GM12878 (cell line): ENCODE measurements around the gene LMX1B. TPM values are rescaled to one million over a fixed set of nuclear protein-coding genes. Genes with fewer than 3 reads are reported as not detected.

Experiments used
- ATAC-seq: fragments of 200-7000 bp; cut with Tn5 transposase; 3 replicates; pipeline ENCODE4 v1.9.1; 2020; ENCODE audit warnings: mild to moderate bottlenecking, moderate library complexity
- BruUV-seq: library from RNA; stranded (reverse); fragments of 400-500 nt; replicated peaks from 2 replicates; lab custom pipeline; 2021; lab: Mats Ljungman, UMichigan
- CTCF ChIA-PET: fragments of 300-600 bp; sonication (Branson Sonifier 250); formaldehyde crosslinking; extraction: SDS; loops from one replicate; lab custom pipeline; 2021; ENCODE audit warnings: inconsistent platforms; lab: Yijun Ruan, JAX
- POLR2A ChIA-PET: fragments of 350-600 bp; formaldehyde crosslinking; extraction: SDS; loops from one replicate; lab custom pipeline; 2021; ENCODE audit warnings: inconsistent platforms; lab: Charles Lee
- RAD21 ChIA-PET: fragments of 300-600 bp; sonication (Branson Sonifier 250); formaldehyde crosslinking; loops from one replicate; lab custom pipeline; 2023; ENCODE audit warnings: antibody characterized with exemption; ENCODE audit not compliant: unreplicated experiment; lab: Charles Lee
- SMC1A ChIA-PET: fragments of 300-600 bp; sonication (Branson Sonifier 250); formaldehyde crosslinking; loops from one replicate; lab custom pipeline; 2023; ENCODE audit not compliant: unreplicated experiment, uncharacterized antibody; lab: Charles Lee
- DNase-seq: peaks from one replicate; pipeline ENCODE4 v3.0.0-alpha.2; 2011; ENCODE audit warnings: low read depth, low spot score
- FAIRE-seq: peaks from 3 replicates; lab custom pipeline; 2011; peaks lifted over from hg19 to GRCh38; lab: Jason Lieb, UNC
- H2AFZ ChIP-seq: 2 replicates; pipeline ENCODE4 v1.6.0; 2011; ENCODE audit warnings: low read depth, low read length, control low read depth; ENCODE audit not compliant: control insufficient read depth
- H3K27ac ChIP-seq: 2 replicates; pipeline ENCODE4 v1.5.1; 2011; ENCODE audit warnings: control low read depth; ENCODE audit not compliant: control insufficient read depth, insufficient read depth
- H3K27me3 ChIP-seq, 2 experiments: replicated peaks in 1 of 2; 2 replicates each; pipeline versions ENCODE4 v1.6.0 to v1.6.1; 2011; ENCODE audit warnings: low read length in 1 of 2; ENCODE audit not compliant: control insufficient read depth in 2 of 2, insufficient read depth in 2 of 2
- H3K36me3 ChIP-seq, 2 experiments: 2 replicates each; pipeline ENCODE4 v1.5.1; 2011; ENCODE audit warnings: low read length in 1 of 2; ENCODE audit not compliant: control insufficient read depth in 2 of 2, insufficient read depth in 2 of 2
- H3K4me1 ChIP-seq: 2 replicates; pipeline ENCODE4 v1.6.1; 2011; ENCODE audit warnings: mild to moderate bottlenecking, low read length, moderate library complexity, mixed read lengths; ENCODE audit not compliant: control insufficient read depth, insufficient read depth
- H3K4me2 ChIP-seq: 2 replicates; pipeline ENCODE4 v1.6.0; 2011; ENCODE audit warnings: control low read depth; ENCODE audit not compliant: control insufficient read depth, insufficient read depth
- H3K4me3 ChIP-seq: fragments of 200-600 bp; sonication (generic); 2 replicates; pipeline ENCODE4 v1.5.1; 2016
- H3K79me2 ChIP-seq: 2 replicates; pipeline ENCODE4 v1.6.0; 2011; ENCODE audit warnings: low read length; ENCODE audit not compliant: control insufficient read depth, insufficient read depth
- H3K9ac ChIP-seq: 2 replicates; pipeline ENCODE4 v1.8.0; 2011; ENCODE audit warnings: low read length, control low read depth, mixed read lengths; ENCODE audit not compliant: control insufficient read depth, insufficient read depth
- H3K9me3 ChIP-seq: replicated peaks from 3 replicates; pipeline ENCODE4 v1.5.1; 2011; ENCODE audit warnings: mild to moderate bottlenecking, low read length; ENCODE audit not compliant: control insufficient read depth, insufficient read depth
- H4K20me1 ChIP-seq: 2 replicates; pipeline ENCODE4 v1.6.0; 2011; ENCODE audit not compliant: control insufficient read depth, insufficient read depth
- BACH1 ChIP-seq: fragments of 450-650 bp; IDR thresholded peaks from 2 replicates; pipeline ENCODE4 v1.6.1; 2017; ENCODE audit warnings: mild to moderate bottlenecking, borderline replicate concordance
- CHD1 ChIP-seq: IDR thresholded peaks from 2 replicates; pipeline ENCODE4 v1.6.1; 2012; ENCODE audit warnings: low read depth, low read length, improper control_type of control experiment
- HDAC2 ChIP-seq: fragments of 200-600 bp; sonication (generic); IDR thresholded peaks from 2 replicates; pipeline ENCODE4 v1.6.1; 2017
- JUND ChIP-seq: IDR thresholded peaks from 2 replicates; pipeline ENCODE4 v1.6.1; 2012; ENCODE audit warnings: low read depth, mild to moderate bottlenecking, low read length, improper control_type of control experiment, moderate library complexity
- MYC ChIP-seq: IDR thresholded peaks from 2 replicates; pipeline ENCODE4 v1.6.1; 2011; ENCODE audit warnings: mild to moderate bottlenecking, low read length, moderate library complexity, inconsistent platforms; ENCODE audit not compliant: insufficient read depth, insufficient replicate concordance, insufficient read length, severe bottlenecking
- POLR2AphosphoS2 ChIP-seq: IDR thresholded peaks from 2 replicates; pipeline ENCODE4 v1.6.1; 2011; ENCODE audit warnings: low read depth, mild to moderate bottlenecking, low read length, improper control_type of control experiment, moderate library complexity
- SMAD5 ChIP-seq: IDR thresholded peaks from 2 replicates; pipeline ENCODE4 v1.6.1; 2016; ENCODE audit warnings: antibody characterized with exemption, low read depth
- SMARCA5 ChIP-seq: fragments of 450-650 bp; IDR thresholded peaks from 2 replicates; pipeline ENCODE4 v1.6.1; 2017; ENCODE audit warnings: mild to moderate bottlenecking
- STAT1 ChIP-seq: fragments of 450-650 bp; conservative IDR thresholded peaks from 2 replicates; pipeline ENCODE4 v1.6.1; 2014; ENCODE audit warnings: antibody characterized with exemption, mild to moderate bottlenecking
- TAF1 ChIP-seq: IDR thresholded peaks from 2 replicates; pipeline ENCODE4 v1.6.1; 2011; ENCODE audit warnings: mild to moderate bottlenecking, low read depth, low read length, borderline replicate concordance
- TBL1XR1 ChIP-seq: IDR thresholded peaks from 2 replicates; pipeline ENCODE4 v1.6.1; 2012; ENCODE audit warnings: low read depth, low read length, improper control_type of control experiment
- YBX1 ChIP-seq: fragments of 450-650 bp; IDR thresholded peaks from 2 replicates; pipeline ENCODE4 v1.6.1; 2016; ENCODE audit warnings: antibody characterized with exemption
- ZNF274 ChIP-seq: IDR thresholded peaks from one replicate; pipeline ENCODE4 v1.8.0; 2011; ENCODE audit not compliant: insufficient read length, insufficient read depth
- ZZZ3 ChIP-seq: IDR thresholded peaks from 2 replicates; pipeline ENCODE4 v1.6.1; 2011; ENCODE audit warnings: low read depth; ENCODE audit not compliant: control insufficient read depth, insufficient read length
- WGBS: methylation state at CpG from one replicate; pipeline ENCODE4 v1.1.6; 2016; ENCODE audit warnings: low lambda C conversion rate; ENCODE audit not compliant: insufficient replicate concordance, insufficient coverage; ENCODE audit errors: missing lambda C conversion rate; 5-methylcytosine and 5-hydroxymethylcytosine counted together
- in situ Hi-C: fragments of 300-500 bp; cut with MboI; formaldehyde crosslinking; loops from 9 replicates; pipeline ENCODE4 v1.14.3; 2018; ENCODE audit warnings: mixed read lengths
- intact Hi-C: fragments of 100-400 bp; cut with micrococcal nuclease; formaldehyde crosslinking; loops from one replicate; pipeline ENCODE4 v1.14.2; 2022; ENCODE audit not compliant: unreplicated experiment
- polyA plus RNA-seq, 11 experiments: library from polyadenylated mRNA; depleted of rRNA in 4 of 11; unstranded in 6 of 11; stranded (reverse) in 5 of 11; fragments of >200 nt; fragmentation: Nextera tagmentation in 4 of 11; fragmentation: Illumina TruSeq in 1 of 11; extraction: Ambion mirVana in 4 of 11; extraction: Trizol in 1 of 11; gene quantifications; 1 replicate in 1 of 11; 2 replicates in 10 of 11; pipeline versions ENCODE4 v1.2.1 to v1.2.3, GENCODE V29; 2011 to 2016; ENCODE audit warnings: inconsistent platforms in 2 of 11, missing spikeins in 2 of 11, low read depth in 1 of 11
- total RNA-seq, 4 experiments: library from RNA; depleted of rRNA in 3 of 4; stranded (reverse); fragments of >200 nt in 3 of 4; fragmentation: Illumina TruSeq in 1 of 4; extraction: Trizol in 1 of 4; gene quantifications; 2 replicates each; pipeline versions ENCODE4 v1.2.1 to v1.2.3, GENCODE V29; 2013 to 2021
- TF ChIP-seq, protein P1 (sequence below): IDR thresholded peaks from 2 replicates; pipeline ENCODE4 v1.6.1; 2011; ENCODE audit warnings: mild to moderate bottlenecking, low read depth, low read length, moderate library complexity; ENCODE audit not compliant: insufficient replicate concordance
- TF ChIP-seq, protein P2 (sequence below), 3 experiments: IDR thresholded peaks in 2 of 3; conservative IDR thresholded peaks in 1 of 3; 2 replicates each; pipeline ENCODE4 v1.5.1; 2011; ENCODE audit warnings: low read depth in 3 of 3, low read length in 3 of 3, mild to moderate bottlenecking in 3 of 3, control low read depth in 2 of 3, moderate library complexity in 2 of 3, inconsistent platforms in 1 of 3, mixed read lengths in 1 of 3; ENCODE audit not compliant: control insufficient read depth in 2 of 3, insufficient read depth in 1 of 3; ENCODE audit errors: extremely low read depth in 1 of 3

LMX1B gene
- total and polyA plus RNA-seq, 10 of the 15 experiments (the other 5 are each of a cell fraction or from before 2014, with no cell fraction given) = not detected

DNA sequence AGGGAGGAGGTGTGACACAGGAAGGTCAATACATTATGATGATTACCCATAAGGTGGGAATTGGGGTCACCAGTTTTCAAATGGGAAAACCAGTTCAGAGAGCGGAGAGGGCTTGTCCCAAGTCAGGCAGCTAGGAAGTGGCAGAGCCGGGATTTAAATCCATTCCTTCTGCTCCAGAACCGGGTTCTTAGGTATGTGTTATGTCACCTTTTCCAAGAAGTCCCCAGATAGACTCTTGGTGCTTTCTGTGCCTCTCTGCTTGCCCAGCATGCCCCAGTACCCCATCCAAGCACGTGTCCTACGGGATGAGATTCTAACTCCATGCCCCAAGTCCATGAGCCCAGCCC, 69.9 kb downstream of the LMX1B start:
- H3K27me3 ChIP-seq = peaks cover 13 to 19% of the 10 kb centered on the region in 2 experiments
- H2AFZ ChIP-seq = no peak overlapping the region
- no peak overlapping the region for H3K4me2 ChIP-seq
- BruUV-seq = no TSS peak
- TF ChIP-seq ZNF274 = no peak
- no peak for TF ChIP-seq YBX1
- no peak for TF ChIP-seq JUND
- TF ChIP-seq TAF1 = no peak
- TF ChIP-seq SMAD5 = no peak
- no peak for TF ChIP-seq HDAC2
- TF ChIP-seq, protein P1, sequence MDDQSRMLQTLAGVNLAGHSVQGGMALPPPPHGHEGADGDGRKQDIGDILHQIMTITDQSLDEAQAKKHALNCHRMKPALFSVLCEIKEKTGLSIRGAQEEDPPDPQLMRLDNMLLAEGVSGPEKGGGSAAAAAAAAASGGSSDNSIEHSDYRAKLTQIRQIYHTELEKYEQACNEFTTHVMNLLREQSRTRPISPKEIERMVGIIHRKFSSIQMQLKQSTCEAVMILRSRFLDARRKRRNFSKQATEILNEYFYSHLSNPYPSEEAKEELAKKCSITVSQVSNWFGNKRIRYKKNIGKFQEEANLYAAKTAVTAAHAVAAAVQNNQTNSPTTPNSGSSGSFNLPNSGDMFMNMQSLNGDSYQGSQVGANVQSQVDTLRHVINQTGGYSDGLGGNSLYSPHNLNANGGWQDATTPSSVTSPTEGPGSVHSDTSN = no peak
- TF ChIP-seq STAT1 = no peak
- TF ChIP-seq, protein P2, sequence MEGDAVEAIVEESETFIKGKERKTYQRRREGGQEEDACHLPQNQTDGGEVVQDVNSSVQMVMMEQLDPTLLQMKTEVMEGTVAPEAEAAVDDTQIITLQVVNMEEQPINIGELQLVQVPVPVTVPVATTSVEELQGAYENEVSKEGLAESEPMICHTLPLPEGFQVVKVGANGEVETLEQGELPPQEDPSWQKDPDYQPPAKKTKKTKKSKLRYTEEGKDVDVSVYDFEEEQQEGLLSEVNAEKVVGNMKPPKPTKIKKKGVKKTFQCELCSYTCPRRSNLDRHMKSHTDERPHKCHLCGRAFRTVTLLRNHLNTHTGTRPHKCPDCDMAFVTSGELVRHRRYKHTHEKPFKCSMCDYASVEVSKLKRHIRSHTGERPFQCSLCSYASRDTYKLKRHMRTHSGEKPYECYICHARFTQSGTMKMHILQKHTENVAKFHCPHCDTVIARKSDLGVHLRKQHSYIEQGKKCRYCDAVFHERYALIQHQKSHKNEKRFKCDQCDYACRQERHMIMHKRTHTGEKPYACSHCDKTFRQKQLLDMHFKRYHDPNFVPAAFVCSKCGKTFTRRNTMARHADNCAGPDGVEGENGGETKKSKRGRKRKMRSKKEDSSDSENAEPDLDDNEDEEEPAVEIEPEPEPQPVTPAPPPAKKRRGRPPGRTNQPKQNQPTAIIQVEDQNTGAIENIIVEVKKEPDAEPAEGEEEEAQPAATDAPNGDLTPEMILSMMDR (IDR thresholded peaks at IDR 0.05 in 2 of 3, conservative IDR thresholded peaks at IDR 0.05 in 1 of 3; ENCODE audit: control insufficient read depth in 2 of 3, extremely low read depth in 1 of 3, insufficient read depth in 1 of 3, low read depth in 3 of 3, low read length in 3 of 3) = no peak
- TF ChIP-seq POLR2AphosphoS2 = no peak
- no peak for TF ChIP-seq ZZZ3
- no peak for TF ChIP-seq TBL1XR1
- TF ChIP-seq BACH1 = no peak
- TF ChIP-seq CHD1 = no peak
- no peak for TF ChIP-seq SMARCA5
- TF ChIP-seq MYC = no peak
- intact Hi-C loops (no loop called here), in situ Hi-C loops (no loop called here)
- 36% methylated on average over 5 of the region's 5 CpGs for WGBS
- no peak for FAIRE-seq
- H3K79me2 ChIP-seq = no peaks in the 10 kb centered on the region
- H3K9ac ChIP-seq = no peak overlapping the region
- no peak overlapping the region for H3K27ac ChIP-seq
- no peak for ATAC-seq
- H4K20me1 ChIP-seq = no peaks in the 10 kb centered on the region
- no peak for DNase-seq
- POLR2A ChIA-PET = no interaction called here
- no peaks in the 10 kb centered on the region for H3K36me3 ChIP-seq
- no peaks in the 10 kb centered on the region for H3K9me3 ChIP-seq
- H3K4me3 ChIP-seq = no peak overlapping the region
- CTCF ChIA-PET = no interaction called here
- SMC1A ChIA-PET = no interaction called here
- RAD21 ChIA-PET = no interaction called here
- no peaks in the 10 kb centered on the region for H3K4me1 ChIP-seq
